ENCODE measurements around the gene MYO1E.

GRCh38 chr15:59168536-59168935 lies 204.1 kb downstream of the MYO1E start:
- TF ChIP-seq, protein P1, sequence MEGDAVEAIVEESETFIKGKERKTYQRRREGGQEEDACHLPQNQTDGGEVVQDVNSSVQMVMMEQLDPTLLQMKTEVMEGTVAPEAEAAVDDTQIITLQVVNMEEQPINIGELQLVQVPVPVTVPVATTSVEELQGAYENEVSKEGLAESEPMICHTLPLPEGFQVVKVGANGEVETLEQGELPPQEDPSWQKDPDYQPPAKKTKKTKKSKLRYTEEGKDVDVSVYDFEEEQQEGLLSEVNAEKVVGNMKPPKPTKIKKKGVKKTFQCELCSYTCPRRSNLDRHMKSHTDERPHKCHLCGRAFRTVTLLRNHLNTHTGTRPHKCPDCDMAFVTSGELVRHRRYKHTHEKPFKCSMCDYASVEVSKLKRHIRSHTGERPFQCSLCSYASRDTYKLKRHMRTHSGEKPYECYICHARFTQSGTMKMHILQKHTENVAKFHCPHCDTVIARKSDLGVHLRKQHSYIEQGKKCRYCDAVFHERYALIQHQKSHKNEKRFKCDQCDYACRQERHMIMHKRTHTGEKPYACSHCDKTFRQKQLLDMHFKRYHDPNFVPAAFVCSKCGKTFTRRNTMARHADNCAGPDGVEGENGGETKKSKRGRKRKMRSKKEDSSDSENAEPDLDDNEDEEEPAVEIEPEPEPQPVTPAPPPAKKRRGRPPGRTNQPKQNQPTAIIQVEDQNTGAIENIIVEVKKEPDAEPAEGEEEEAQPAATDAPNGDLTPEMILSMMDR (conservative IDR thresholded peaks at IDR 0.05; ENCODE audit: low read depth, low read length), result no peak
- no peak for TF ChIP-seq EZH2 (IDR thresholded peaks at IDR 0.05; ENCODE audit: low read length, unreplicated experiment)
- TF ChIP-seq EZH2phosphoT487 (IDR thresholded peaks at IDR 0.05; ENCODE audit: borderline replicate concordance, low read length), result no peak
